ENCODE results near the gene URM1. TPM values are rescaled to one million over a fixed set of nuclear protein-coding genes. Genes with fewer than 3 reads are reported as not detected.

The URM1 gene
- polyA plus RNA-seq, 2 of the 4 experiments (the other 2 are of a cell fraction) = 43.6 to 50.6 TPM

DNA sequence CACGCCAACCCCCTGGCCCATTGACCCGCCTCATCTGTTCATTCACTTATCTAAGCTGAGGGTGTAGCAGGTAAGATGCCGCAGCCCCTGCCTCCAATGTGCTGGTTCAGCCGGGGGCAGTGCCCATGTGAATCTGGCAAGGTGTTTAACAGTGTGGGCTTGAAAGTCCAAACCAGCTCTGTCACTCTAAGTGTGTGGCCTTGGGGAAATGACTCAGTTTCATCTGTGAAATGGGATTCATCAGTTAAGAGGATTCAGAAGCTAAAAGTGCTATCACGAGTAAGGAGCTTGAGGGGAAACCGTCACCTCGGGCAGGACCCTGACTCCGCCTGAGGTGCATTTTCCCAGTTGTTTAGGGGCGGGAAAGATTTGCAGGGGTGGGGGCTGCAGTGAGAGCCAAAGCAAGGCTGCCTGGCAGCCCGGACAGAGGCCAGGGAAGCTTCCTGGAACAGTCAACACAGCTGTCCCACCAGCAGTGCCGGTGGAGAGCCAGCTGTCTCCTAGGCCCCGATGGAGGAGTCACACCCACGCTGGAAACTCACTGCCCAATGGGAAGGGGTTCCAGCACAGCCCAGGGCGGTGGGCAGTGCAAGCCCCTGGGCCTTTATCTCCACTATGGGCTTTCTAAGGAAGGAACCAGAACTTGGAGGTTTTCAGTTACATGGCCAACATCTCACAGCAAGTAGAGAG is 9.7 kb upstream of the URM1 start:
- FAIRE-seq = no peak
- peak overlapping the region; percentile 61 for H3K4me2 ChIP-seq
- DNase-seq (ENCODE audit: low read depth in 1 of 2, low spot score in 1 of 2) = no peak
- POLR2A ChIA-PET = interaction anchor here (0.6 to 2.9 kb wide), 7 partner anchors 9 to 560 kb away, joined by 3 to 34 read pairs (median 6); partner anchors contain the start of genes CERCAM, GOLGA2, SWI5 and URM1
- no peaks in the 10 kb centered on the region for H3K9me3 ChIP-seq
- peak; percentile 28 to 45; a peak in 5 of 6 replicates for ATAC-seq
- CTCF ChIA-PET = interaction anchor here (0.6 to 15.6 kb wide), 44 partner anchors 8 to 653 kb away, joined by 3 to 182 read pairs (median 5); partner anchors contain the start of genes CERCAM, GOLGA2, ODF2 and SWI5
- H3K4me3 ChIP-seq = peak overlapping the region; percentile 38
- TF ChIP-seq HOXB5 (CRISPR knock-in tag; IDR thresholded peaks at IDR 0.05) = no peak
- TF ChIP-seq, protein P1, sequence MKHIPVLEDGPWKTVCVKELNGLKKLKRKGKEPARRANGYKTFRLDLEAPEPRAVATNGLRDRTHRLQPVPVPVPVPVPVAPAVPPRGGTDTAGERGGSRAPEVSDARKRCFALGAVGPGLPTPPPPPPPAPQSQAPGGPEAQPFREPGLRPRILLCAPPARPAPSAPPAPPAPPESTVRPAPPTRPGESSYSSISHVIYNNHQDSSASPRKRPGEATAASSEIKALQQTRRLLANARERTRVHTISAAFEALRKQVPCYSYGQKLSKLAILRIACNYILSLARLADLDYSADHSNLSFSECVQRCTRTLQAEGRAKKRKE (CRISPR knock-in tag; IDR thresholded peaks at IDR 0.05; ENCODE audit: low read depth) = no peak
- WGBS (ENCODE audit: missing lambda C conversion rate) = 60% methylated on average over 11 of the region's 14 CpGs
- peak overlapping the region; percentile 62 to 90 for H3K27ac ChIP-seq
- peaks cover 13% of the 10 kb centered on the region for H3K4me1 ChIP-seq

DNA sequence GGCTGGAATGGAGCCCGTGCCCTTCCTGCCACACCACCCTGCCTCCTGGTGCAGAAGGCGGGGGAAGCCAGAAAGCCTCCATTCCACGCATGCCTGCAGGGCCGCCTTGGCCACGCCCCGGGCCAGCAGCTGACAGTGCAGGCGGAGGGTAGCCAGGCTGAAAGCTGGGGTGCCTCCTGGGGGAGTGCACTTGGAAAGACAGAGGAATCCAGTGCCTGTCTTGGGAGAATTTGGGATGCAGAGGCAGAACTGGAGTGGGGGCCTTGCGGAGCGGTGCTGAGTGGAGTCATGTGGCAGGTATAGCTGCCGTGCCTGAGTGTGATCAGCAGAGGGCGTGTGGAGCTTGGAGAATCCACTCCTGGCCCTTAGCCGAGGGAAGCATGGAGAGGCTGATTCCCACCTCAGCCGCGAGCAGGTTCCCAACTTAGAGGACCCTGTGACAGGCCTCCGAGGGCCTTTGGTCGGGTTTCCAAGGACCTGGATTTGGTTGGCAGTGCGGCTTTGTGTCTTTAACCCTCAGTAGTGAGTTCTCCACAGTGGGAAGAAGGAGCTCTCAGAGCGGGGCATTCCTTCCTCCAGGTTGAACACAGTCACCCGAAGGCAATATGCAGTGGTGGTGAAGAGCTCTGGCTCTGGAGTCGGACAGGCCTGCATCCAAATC is 9.1 kb upstream of the URM1 start:
- POLR2A ChIA-PET = interaction anchor here (0.6 to 2.9 kb wide), 7 partner anchors 9 to 561 kb away, joined by 3 to 34 read pairs (median 6); partner anchors contain the start of genes CERCAM, GOLGA2, SWI5 and URM1
- 12% methylated on average over 16 of the region's 20 CpGs for WGBS (ENCODE audit: missing lambda C conversion rate)
- H3K4me3 ChIP-seq = peak overlapping the region; percentile 38
- H3K4me1 ChIP-seq = peaks cover 13% of the 10 kb centered on the region
- DNase-seq (ENCODE audit: low read depth in 1 of 2, low spot score in 1 of 2) (peak; percentile 82 to 91), ATAC-seq (peak; percentile 87 to 94), FAIRE-seq (no peak)
- H3K27ac ChIP-seq = peak overlapping the region; percentile 62 to 90
- peak overlapping the region; percentile 61 for H3K4me2 ChIP-seq
- no peaks in the 10 kb centered on the region for H3K9me3 ChIP-seq
- TF ChIP-seq, protein P2, sequence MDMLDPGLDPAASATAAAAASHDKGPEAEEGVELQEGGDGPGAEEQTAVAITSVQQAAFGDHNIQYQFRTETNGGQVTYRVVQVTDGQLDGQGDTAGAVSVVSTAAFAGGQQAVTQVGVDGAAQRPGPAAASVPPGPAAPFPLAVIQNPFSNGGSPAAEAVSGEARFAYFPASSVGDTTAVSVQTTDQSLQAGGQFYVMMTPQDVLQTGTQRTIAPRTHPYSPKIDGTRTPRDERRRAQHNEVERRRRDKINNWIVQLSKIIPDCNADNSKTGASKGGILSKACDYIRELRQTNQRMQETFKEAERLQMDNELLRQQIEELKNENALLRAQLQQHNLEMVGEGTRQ (IDR thresholded peaks at IDR 0.05) = peak; percentile 44; the same call in 1 of the 2 replicates
- TF ChIP-seq KDM5A (IDR thresholded peaks at IDR 0.05) (peak; percentile 76), MAZ (IDR thresholded peaks at IDR 0.05; ENCODE audit: borderline replicate concordance, low read depth, low read length) (no peak), MYC (IDR thresholded peaks at IDR 0.05; ENCODE audit: borderline replicate concordance, low read length) (peak; percentile 37; the same call in 1 of the 2 replicates), MAFK (IDR thresholded peaks at IDR 0.05; ENCODE audit: partially characterized antibody) (no peak), TFCP2L1 (CRISPR knock-in tag; IDR thresholded peaks at IDR 0.05) (no peak), ESRRA (IDR thresholded peaks at IDR 0.05; ENCODE audit: borderline replicate concordance, low read length) (no peak), HOXB5 (CRISPR knock-in tag; IDR thresholded peaks at IDR 0.05) (no peak), ZC3H11A (IDR thresholded peaks at IDR 0.05) (no peak), HEYL (CRISPR knock-in tag; IDR thresholded peaks at IDR 0.05) (no peak), SMC3 (IDR thresholded peaks at IDR 0.05) (peak; percentile 76), EHF (CRISPR knock-in tag; IDR thresholded peaks at IDR 0.05) (no peak), JUN (IDR thresholded peaks at IDR 0.05) (peak in 1 of 2 experiments; percentile 34; a peak in 1 of 5 replicates), RAD21 (conservative IDR thresholded peaks at IDR 0.05 in 1 of 2, IDR thresholded peaks at IDR 0.05 in 1 of 2) (peak; percentile 84 to 85)
- TF ChIP-seq, protein P3, sequence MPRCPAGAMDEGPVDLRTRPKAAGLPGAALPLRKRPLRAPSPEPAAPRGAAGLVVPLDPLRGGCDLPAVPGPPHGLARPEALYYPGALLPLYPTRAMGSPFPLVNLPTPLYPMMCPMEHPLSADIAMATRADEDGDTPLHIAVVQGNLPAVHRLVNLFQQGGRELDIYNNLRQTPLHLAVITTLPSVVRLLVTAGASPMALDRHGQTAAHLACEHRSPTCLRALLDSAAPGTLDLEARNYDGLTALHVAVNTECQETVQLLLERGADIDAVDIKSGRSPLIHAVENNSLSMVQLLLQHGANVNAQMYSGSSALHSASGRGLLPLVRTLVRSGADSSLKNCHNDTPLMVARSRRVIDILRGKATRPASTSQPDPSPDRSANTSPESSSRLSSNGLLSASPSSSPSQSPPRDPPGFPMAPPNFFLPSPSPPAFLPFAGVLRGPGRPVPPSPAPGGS (IDR thresholded peaks at IDR 0.05) = 0 out of 3 replicates have a peak, but pooled peaks have one; percentile 22
- TF ChIP-seq, protein P4, sequence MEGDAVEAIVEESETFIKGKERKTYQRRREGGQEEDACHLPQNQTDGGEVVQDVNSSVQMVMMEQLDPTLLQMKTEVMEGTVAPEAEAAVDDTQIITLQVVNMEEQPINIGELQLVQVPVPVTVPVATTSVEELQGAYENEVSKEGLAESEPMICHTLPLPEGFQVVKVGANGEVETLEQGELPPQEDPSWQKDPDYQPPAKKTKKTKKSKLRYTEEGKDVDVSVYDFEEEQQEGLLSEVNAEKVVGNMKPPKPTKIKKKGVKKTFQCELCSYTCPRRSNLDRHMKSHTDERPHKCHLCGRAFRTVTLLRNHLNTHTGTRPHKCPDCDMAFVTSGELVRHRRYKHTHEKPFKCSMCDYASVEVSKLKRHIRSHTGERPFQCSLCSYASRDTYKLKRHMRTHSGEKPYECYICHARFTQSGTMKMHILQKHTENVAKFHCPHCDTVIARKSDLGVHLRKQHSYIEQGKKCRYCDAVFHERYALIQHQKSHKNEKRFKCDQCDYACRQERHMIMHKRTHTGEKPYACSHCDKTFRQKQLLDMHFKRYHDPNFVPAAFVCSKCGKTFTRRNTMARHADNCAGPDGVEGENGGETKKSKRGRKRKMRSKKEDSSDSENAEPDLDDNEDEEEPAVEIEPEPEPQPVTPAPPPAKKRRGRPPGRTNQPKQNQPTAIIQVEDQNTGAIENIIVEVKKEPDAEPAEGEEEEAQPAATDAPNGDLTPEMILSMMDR (IDR thresholded peaks at IDR 0.05) = peak; percentile 84
- TF ChIP-seq, protein P5, sequence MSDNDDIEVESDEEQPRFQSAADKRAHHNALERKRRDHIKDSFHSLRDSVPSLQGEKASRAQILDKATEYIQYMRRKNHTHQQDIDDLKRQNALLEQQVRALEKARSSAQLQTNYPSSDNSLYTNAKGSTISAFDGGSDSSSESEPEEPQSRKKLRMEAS (IDR thresholded peaks at IDR 0.05) = peak; percentile 73; the same call in 1 of the 2 replicates
- TF ChIP-seq, protein P6, sequence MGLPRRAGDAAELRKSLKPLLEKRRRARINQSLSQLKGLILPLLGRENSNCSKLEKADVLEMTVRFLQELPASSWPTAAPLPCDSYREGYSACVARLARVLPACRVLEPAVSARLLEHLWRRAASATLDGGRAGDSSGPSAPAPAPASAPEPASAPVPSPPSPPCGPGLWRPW (IDR thresholded peaks at IDR 0.05) = no peak
- CTCF ChIA-PET = interaction anchor here (0.5 to 15.6 kb wide), 58 partner anchors 8 to 653 kb away, joined by 3 to 182 read pairs (median 4); partner anchors contain the start of genes CERCAM, GOLGA2, ODF2 and SWI5

All from A549 (cell line).